ENCODE measurements around the gene DLG2. TPM values are rescaled to one million over a fixed set of nuclear protein-coding genes. Genes with fewer than 3 reads are reported as not detected.

Gene DLG2
- total RNA-seq, 1 donor from 2014 or later: 5.9 TPM

DNA sequence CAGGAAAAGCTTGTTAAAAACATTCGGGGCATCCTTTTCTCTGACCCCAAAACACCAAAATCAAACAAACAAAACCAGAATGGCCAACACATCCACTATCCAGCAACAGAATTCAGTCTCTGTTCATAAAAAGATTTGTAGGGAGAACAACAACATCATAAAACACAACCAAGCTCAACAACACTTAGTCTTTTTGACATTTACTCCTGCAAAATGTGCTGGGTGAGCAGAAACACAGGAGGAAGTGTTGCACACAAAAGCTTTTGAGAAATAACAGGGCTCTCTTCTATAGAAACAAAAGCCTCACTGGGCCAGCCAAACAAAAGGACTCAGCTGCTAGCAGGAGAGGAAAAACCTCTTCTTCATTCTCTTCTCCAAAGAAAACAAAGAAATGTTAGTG lies 1604.9 kb downstream of the DLG2 start:
- Mint-ChIP-seq H3K27me3 (no peaks in the 10 kb centered on the region), H3K4me3 (peak overlapping the region; percentile 55), H3K4me1 (ENCODE audit: unreplicated experiment) (peaks cover 18% of the 10 kb centered on the region), H3K36me3 (no peaks in the 10 kb centered on the region), H3K27ac (peak overlapping the region; percentile 63), H3K9me3 (no peaks in the 10 kb centered on the region)
- TF ChIP-seq, protein P1, sequence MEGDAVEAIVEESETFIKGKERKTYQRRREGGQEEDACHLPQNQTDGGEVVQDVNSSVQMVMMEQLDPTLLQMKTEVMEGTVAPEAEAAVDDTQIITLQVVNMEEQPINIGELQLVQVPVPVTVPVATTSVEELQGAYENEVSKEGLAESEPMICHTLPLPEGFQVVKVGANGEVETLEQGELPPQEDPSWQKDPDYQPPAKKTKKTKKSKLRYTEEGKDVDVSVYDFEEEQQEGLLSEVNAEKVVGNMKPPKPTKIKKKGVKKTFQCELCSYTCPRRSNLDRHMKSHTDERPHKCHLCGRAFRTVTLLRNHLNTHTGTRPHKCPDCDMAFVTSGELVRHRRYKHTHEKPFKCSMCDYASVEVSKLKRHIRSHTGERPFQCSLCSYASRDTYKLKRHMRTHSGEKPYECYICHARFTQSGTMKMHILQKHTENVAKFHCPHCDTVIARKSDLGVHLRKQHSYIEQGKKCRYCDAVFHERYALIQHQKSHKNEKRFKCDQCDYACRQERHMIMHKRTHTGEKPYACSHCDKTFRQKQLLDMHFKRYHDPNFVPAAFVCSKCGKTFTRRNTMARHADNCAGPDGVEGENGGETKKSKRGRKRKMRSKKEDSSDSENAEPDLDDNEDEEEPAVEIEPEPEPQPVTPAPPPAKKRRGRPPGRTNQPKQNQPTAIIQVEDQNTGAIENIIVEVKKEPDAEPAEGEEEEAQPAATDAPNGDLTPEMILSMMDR (conservative IDR thresholded peaks at IDR 0.05): no peak
- no peak for DNase-seq (ENCODE audit: extremely low spot score, unreplicated experiment)

DNA sequence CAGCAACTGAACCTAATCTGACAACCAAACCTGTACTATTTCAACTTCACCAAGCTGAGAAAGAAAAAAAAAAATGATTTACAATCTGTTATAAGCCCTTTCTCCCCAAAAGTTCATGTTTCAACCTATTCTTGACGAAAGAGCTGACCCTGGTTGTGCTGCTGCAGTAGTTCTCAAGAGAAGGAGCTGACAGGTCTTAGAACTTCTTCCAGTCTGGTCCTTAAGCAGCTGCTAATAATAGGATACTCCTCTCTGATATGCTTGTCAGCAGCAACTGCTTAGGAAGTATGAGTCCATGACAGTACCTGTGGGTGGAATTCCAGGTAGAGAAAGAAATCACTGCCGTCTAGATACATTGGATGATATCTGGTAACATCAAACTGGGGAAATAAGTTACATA lies 1605.9 kb downstream of the DLG2 start:
- Mint-ChIP-seq H3K9me3 (no peaks in the 10 kb centered on the region), H3K36me3 (no peaks in the 10 kb centered on the region), H3K27me3 (no peaks in the 10 kb centered on the region), H3K27ac (no peak overlapping the region), H3K4me3 (no peak overlapping the region), H3K4me1 (ENCODE audit: unreplicated experiment) (peaks cover 18% of the 10 kb centered on the region)
- TF ChIP-seq, protein P1 (conservative IDR thresholded peaks at IDR 0.05): no peak
- no peak for DNase-seq (ENCODE audit: extremely low spot score, unreplicated experiment)

DNA sequence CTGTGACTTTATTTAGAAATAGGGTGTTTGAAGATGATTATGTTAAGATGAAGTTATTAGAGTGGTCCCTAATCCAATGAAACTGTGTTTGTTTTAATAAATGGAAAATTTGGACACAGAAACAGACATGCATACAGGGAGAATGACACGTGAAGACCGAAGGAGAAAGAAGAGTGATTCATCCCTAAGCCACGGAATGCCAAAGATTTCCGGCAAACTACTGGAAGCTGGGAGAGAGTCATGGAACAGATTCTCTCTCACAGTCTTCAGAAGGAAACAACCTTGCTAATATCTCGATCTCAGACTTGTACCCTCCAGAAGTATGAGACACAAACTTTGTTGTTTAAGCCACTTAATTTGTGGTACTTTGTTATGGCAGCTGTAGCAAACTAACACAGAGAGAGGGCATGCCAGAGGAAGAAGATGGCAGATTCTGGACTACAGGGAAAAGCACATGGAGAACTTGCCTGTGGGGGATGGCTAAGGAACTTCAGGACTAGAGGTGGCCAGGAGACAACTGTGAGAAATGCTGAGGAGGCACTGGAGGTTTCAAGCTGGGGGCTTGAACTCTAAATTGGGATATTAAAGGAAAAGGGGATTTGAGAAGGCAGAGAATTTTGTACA lies 1607.5 kb downstream of the DLG2 start:
- no peak overlapping the region for H3K4me3 Mint-ChIP-seq
- H3K36me3 Mint-ChIP-seq: no peaks in the 10 kb centered on the region
- TF ChIP-seq, protein P1 (conservative IDR thresholded peaks at IDR 0.05): no peak
- no peak overlapping the region for H3K27ac Mint-ChIP-seq
- no peaks in the 10 kb centered on the region for H3K27me3 Mint-ChIP-seq
- no peak for DNase-seq (ENCODE audit: extremely low spot score, unreplicated experiment)
- peaks cover 5% of the 10 kb centered on the region for H3K9me3 Mint-ChIP-seq
- peaks cover 18% of the 10 kb centered on the region for H3K4me1 Mint-ChIP-seq (ENCODE audit: unreplicated experiment)

DNA sequence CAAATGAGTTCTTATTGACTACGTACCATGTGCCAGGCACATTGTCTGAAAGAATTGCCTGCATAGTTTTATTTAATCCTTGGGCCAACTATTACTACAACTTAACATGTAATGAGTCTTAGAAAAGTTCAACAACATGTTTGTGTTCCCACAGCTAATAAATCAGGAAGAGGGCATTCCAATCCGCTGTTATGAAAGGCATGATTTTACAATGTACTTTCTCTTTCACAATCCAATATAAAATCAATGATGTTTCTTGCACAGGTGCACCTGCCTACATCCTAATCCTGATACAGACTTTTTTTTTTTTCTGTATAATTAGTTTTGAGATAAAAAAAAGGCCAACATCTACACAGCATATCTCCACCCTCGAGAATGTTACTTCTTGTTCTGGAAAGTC lies 1612.6 kb downstream of the DLG2 start:
- Mint-ChIP-seq H3K4me3 (no peak overlapping the region), H3K36me3 (no peaks in the 10 kb centered on the region), H3K9me3 (peaks cover 5% of the 10 kb centered on the region), H3K27me3 (no peaks in the 10 kb centered on the region), H3K27ac (no peak overlapping the region), H3K4me1 (ENCODE audit: unreplicated experiment) (no peaks in the 10 kb centered on the region)
- no peak for DNase-seq (ENCODE audit: extremely low spot score, unreplicated experiment)
- TF ChIP-seq, protein P1 (conservative IDR thresholded peaks at IDR 0.05): no peak

DNA sequence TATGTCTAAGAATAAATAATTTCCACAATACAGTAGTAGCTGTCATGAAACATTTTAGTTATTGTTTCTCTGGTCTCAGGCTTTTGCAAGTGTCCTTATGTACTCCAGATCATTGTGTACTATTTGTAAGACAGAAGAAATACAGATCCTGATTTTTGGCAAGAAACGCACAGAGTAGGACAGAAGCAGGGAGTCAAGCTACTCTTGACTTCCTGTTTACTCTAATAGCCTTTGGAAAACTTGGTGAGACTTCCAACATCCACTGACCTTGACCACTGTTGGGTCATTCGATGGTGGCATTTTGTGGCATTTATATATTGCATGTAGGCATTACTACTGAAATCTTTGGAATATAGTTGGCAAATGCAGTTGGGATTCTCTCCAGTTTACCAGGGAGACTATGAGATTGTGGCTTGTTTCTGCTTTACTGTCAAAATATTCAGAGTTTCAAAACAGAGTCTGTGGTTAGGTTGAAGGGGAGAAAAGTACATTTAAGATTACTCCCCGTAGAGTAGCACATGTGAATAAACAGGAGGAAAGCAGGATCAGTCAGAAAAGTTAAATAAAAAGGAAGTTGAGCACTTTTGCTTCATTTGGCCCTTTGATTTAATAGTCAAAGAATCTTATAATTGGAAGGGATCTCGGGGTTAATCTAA lies 1614.8 kb downstream of the DLG2 start:
- no peak for DNase-seq (ENCODE audit: extremely low spot score, unreplicated experiment)
- TF ChIP-seq, protein P1 (conservative IDR thresholded peaks at IDR 0.05): no peak
- H3K27ac Mint-ChIP-seq: no peak overlapping the region
- no peak overlapping the region for H3K4me3 Mint-ChIP-seq
- no peaks in the 10 kb centered on the region for H3K36me3 Mint-ChIP-seq
- no peaks in the 10 kb centered on the region for H3K27me3 Mint-ChIP-seq
- peaks cover 5% of the 10 kb centered on the region for H3K9me3 Mint-ChIP-seq
- no peaks in the 10 kb centered on the region for H3K4me1 Mint-ChIP-seq (ENCODE audit: unreplicated experiment)
